H54 (cell line): Measurements from ENCODE around the gene SMAD7.
A peak's percentile ranks its signal among the peaks of the same experiment; 100 is the strongest.

Experiments
- DNase-seq: peaks from one replicate; pipeline ENCODE4 v3.0.0; 2011; ENCODE audit warnings: low spot score, mixed read lengths; ENCODE audit not compliant: insufficient read length
- FAIRE-seq: peaks from 3 replicates; lab custom pipeline; 2011; peaks lifted over from hg19 to GRCh38; lab: Jason Lieb, UNC
- POLR2A ChIP-seq: IDR thresholded peaks from 2 replicates; pipeline ENCODE4 v1.6.1; 2011; ENCODE audit warnings: low read depth, mild to moderate bottlenecking, low read length

The SMAD7 gene

GRCh38 chr18:48904847-48905394, 45.8 kb downstream of the SMAD7 start:
- FAIRE-seq (no peak), DNase-seq (no peak)
- TF ChIP-seq POLR2A, result no peak

DNA sequence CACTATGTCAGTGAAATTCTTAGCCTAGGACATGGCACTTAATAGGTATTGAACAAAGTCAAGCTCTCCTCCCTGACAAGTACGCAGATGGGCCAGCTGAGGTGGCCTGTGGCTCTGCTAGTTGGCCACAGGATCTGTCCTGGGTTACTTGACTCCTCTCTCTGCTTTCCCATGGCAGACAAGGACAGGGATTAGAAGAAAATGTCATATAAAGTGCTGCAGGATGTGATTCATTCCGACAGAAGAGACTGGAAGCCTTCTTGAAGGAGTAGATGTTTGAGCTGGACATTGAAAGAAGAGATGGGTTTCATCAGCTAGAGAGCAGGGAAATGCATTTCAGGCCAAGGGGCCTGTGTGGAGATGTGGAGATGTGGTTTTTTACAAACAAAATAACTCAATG, 46.7 kb downstream of the SMAD7 start:
- no peak for TF ChIP-seq POLR2A
- FAIRE-seq (no peak), DNase-seq (no peak)

DNA sequence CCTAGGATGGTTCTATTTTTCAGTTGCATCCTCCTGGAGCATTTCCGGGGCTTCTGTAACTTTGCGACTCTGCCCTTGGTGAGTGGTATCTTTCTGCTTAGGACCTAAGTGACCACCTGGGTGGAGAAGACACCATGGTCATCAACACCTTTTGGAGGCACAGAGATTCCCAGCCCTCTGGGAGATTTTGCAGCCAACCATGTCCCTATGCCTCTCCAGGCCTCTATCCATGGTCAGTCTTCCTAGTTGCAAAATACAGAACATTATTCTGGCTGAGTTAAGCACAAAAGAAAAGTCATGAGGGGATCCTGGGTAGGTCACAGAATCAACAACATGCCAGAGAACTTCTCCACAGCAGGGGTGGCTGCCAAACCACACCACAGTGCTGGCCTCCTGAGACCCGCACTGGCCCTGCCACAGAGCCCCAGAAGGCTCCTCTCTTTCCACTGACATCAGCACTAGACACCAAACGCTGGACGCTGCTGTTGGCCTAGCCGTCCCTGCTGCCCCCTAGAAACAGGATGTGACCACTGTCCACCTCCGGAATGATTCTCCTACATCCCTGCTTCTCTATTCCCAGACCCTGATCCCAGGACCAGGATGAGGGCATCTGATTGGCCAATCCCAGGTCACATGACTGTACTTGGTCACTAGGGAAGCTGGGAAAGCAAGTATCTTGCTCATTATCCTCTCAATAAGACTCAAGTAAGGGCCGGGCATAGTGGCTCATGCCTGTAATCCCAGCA, 47.7 kb downstream of the SMAD7 start:
- DNase-seq, result no peak
- no peak for FAIRE-seq
- TF ChIP-seq POLR2A, result no peak

- DNase-seq (peak; percentile 76), FAIRE-seq (no peak)
- no peak for TF ChIP-seq POLR2A
These were observed 48.5 kb downstream of the SMAD7 start for GRCh38 chr18:48902023-48902855.

- DNase-seq (no peak), FAIRE-seq (no peak)
- TF ChIP-seq POLR2A, result no peak
These were observed 49.4 kb downstream of the SMAD7 start for GRCh38 chr18:48901145-48902022.

- DNase-seq, result no peak
- no peak for FAIRE-seq
- TF ChIP-seq POLR2A, result no peak
These were observed 50.3 kb downstream of the SMAD7 start for GRCh38 chr18:48900469-48900868.

DNA sequence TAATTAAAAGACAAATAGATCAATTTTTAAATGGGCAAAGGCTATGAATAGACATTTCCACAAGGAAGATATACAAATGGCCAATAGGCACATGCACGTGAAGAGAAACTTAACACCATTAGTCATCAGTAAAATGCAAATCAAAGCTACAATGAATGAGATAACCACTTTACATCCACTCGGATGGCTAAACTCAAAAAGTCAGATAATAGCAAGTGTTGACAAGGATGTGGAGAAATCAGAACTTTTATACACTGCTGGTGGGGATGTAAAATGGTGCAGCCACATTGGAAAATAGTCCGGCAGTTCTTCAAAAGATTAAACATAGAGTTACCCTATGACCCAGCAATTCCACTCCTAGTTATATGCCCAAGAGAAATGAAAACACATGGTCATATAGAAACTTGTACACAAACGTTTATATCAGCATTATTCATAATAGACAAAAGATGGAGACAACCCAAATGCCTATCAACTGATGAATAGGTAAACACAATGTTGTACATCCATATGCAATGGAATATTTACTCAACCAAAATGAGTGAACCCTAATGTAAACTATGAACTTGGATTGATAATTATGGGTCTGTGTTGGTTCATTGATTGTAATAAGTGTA, 51.1 kb downstream of the SMAD7 start:
- DNase-seq, result no peak
- FAIRE-seq, result no peak
- TF ChIP-seq POLR2A, result no peak

DNA sequence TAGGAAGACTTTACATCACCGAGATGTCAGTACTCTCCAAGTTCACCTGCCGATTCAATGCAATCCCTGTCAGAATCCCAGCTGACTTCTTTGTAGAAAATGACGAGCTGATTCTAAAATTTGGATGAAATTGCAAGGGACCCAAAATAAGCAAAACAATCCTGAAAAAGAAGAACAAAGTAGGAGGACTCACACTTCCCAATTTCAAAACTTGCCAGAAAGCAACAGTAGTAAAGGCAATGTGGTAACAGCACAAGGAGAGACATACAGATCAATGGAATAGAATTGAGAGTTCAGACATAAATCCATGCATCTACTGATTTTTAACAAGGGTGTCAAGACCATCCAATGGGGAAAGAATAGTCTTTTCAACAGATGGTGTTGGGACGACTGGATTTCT, 52.2 kb downstream of the SMAD7 start:
- no peak for TF ChIP-seq POLR2A
- no peak for FAIRE-seq
- DNase-seq, result no peak

GRCh38 chr18:48897531-48897930, 53.2 kb downstream of the SMAD7 start:
- FAIRE-seq (no peak), DNase-seq (no peak)
- no peak for TF ChIP-seq POLR2A

DNA sequence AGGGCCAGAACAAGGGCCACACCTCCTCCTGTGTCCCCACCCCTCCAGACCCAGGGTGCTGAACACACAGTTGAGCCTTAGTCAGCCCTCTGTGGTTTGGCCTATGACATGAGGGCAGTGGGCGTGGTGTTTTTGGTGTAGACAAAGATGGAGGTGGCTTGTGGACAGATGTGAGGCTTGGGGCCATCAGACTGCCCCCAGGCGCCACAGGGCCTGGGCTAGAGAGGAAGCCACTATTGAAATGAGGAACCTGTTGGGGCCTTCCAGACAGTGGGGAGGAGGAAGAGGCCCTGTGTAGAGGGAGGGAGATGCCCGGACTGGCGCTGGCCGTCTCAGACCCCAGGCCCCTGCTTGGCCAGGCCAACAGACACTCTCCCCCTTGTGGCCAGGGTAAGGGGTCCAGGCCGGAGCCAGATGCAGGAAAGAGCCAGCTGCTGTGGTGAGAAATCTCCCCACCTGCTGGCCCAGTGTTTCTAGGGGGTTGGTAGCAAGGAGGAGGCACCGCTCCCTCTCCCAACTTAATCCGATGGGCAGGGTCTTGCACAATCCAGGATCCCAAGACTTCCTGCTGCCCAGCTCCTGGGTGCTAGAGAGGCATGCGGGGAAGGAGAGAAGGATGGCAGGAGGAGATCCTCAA, 53.8 kb downstream of the SMAD7 start:
- peak; percentile 23 for FAIRE-seq
- TF ChIP-seq POLR2A, result no peak
- peak; percentile 72 for DNase-seq

GRCh38 chr18:48896326-48896874, 54.4 kb downstream of the SMAD7 start:
- DNase-seq (no peak), FAIRE-seq (no peak)
- TF ChIP-seq POLR2A, result no peak

GRCh38 chr18:48894799-48895346, 55.9 kb downstream of the SMAD7 start:
- FAIRE-seq, result no peak
- TF ChIP-seq POLR2A, result no peak
- no peak for DNase-seq
